NCI-H1105 (cell line): ENCODE data around the gene HS6ST1.
"Not testable (repeated sequence)": the region's sequence is repeated elsewhere in the genome, so short reads cannot be mapped to it uniquely, and the experiment has no call there.

Source experiments
- DNase-seq: peaks from one replicate; lab custom pipeline; 2025; lab: John Stamatoyannopoulos, UW

The HS6ST1 gene

GRCh38 chr2:128321784-128322714, 3.4 kb upstream of the HS6ST1 start:
- peak; percentile 47 for DNase-seq

GRCh38 chr2:128320906-128321771, 2.5 kb upstream of the HS6ST1 start:
- no peak for DNase-seq

- DNase-seq: no peak
Observed at GRCh38 chr2:128320192-128320905, 1.7 kb upstream of the HS6ST1 start.

GRCh38 chr2:128319631-128320191, 1.0 kb upstream of the HS6ST1 start:
- no peak for DNase-seq

GRCh38 chr2:128318245-128318644, 423 bp downstream of the HS6ST1 start:
- DNase-seq: not testable (repeated sequence)

GRCh38 chr2:128317899-128318225, 806 bp downstream of the HS6ST1 start:
- DNase-seq: not testable (repeated sequence)

GRCh38 chr2:128317181-128317898, 1.3 kb downstream of the HS6ST1 start:
- peak; percentile 26 for DNase-seq

GRCh38 chr2:128316777-128317180, 1.9 kb downstream of the HS6ST1 start:
- no peak for DNase-seq

- DNase-seq: no peak
Observed at GRCh38 chr2:128315829-128316776, 2.6 kb downstream of the HS6ST1 start.

- DNase-seq: no peak
Observed at GRCh38 chr2:128315122-128315828, 3.4 kb downstream of the HS6ST1 start.

GRCh38 chr2:128314348-128315121, 4.1 kb downstream of the HS6ST1 start:
- DNase-seq: no peak

GRCh38 chr2:128313931-128314347, 4.7 kb downstream of the HS6ST1 start:
- DNase-seq: no peak

- peak; percentile 10 for DNase-seq
Observed at GRCh38 chr2:128313091-128313836, 5.4 kb downstream of the HS6ST1 start.

- no peak for DNase-seq
Observed at GRCh38 chr2:128312411-128312810, 6.3 kb downstream of the HS6ST1 start.

GRCh38 chr2:128311755-128312341, 6.8 kb downstream of the HS6ST1 start:
- no peak for DNase-seq

- DNase-seq: no peak
Observed at GRCh38 chr2:128311216-128311754, 7.4 kb downstream of the HS6ST1 start.

- DNase-seq: no peak
Observed at GRCh38 chr2:128310761-128311160, 7.9 kb downstream of the HS6ST1 start.
